ENCODE results near the gene ATXN10. TPM values are rescaled to one million over a fixed set of nuclear protein-coding genes. Genes with fewer than 3 reads are reported as not detected.
A peak's percentile ranks its signal among the peaks of the same experiment; 100 is the strongest.

ATXN10 gene
- total and polyA plus RNA-seq, 12 donors = 11.8 to 169 (median 142) TPM

DNA sequence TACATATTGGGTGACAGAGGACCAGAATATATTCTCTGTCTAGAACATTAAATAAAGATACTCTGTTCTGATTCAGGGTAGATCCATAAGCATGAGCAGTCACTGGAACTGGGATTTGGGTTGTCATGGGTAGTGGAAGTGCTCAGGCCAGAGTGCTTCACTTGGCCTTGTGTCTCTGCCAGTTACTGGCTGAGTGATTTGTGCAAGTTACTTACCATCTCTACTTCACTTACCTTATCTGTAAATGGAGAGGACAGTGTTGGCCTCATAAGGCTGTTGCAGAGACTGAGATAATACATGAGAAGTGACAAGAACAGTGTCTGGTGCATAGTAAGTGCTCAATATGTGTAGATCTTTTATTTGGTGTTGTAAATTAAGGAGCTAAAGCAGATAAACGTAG lies 17.6 kb downstream of the ATXN10 start:
- peaks cover 0 to 49% (median 26%) of the 10 kb centered on the region in 9 donors for H3K36me3 ChIP-seq

DNA sequence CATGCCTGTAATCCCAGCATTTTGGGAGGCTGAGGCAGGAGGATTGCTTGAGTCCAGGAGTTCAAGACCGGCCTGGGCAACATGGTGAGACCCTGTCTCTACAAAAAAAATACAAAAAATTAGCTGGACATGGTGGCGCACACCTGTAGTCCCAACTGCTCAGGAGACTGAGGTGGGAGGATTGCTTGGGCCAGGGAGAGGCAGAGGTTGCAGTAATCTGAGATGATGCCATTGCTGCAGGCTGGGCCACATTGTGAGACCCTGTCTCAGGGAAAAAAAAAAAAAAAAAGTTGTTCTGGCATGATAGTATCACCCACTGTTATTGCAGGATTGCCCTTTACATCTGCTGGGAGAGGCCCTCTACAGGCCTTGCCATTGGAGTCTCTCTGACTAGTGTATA lies 18.4 kb downstream of the ATXN10 start:
- intact Hi-C loops (cut with DNase I) = no loop called here
- ATAC-seq = no peak
- no peaks in the 10 kb centered on the region for H3K27me3 ChIP-seq
- H3K27ac ChIP-seq = no peak overlapping the region
- peaks cover 7 to 53% (median 38%) of the 10 kb centered on the region in 9 donors for H3K4me1 ChIP-seq
- WGBS, 2 donors = 98% methylated on average over 2 of the region's 2 CpGs
- DNase-seq = no peak
- no peak overlapping the region for H3K4me3 ChIP-seq
- no peaks in the 10 kb centered on the region for H3K9me3 ChIP-seq
- TF ChIP-seq, protein P1, sequence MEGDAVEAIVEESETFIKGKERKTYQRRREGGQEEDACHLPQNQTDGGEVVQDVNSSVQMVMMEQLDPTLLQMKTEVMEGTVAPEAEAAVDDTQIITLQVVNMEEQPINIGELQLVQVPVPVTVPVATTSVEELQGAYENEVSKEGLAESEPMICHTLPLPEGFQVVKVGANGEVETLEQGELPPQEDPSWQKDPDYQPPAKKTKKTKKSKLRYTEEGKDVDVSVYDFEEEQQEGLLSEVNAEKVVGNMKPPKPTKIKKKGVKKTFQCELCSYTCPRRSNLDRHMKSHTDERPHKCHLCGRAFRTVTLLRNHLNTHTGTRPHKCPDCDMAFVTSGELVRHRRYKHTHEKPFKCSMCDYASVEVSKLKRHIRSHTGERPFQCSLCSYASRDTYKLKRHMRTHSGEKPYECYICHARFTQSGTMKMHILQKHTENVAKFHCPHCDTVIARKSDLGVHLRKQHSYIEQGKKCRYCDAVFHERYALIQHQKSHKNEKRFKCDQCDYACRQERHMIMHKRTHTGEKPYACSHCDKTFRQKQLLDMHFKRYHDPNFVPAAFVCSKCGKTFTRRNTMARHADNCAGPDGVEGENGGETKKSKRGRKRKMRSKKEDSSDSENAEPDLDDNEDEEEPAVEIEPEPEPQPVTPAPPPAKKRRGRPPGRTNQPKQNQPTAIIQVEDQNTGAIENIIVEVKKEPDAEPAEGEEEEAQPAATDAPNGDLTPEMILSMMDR (IDR thresholded peaks at IDR 0.05) = no peak
- peaks cover 0 to 55% (median 32%) of the 10 kb centered on the region in 9 donors for H3K36me3 ChIP-seq

More for the DNA sequence above, 17.6 kb downstream of the ATXN10 start:
- peak in 6 of 8 donors; percentile 31 to 76 (median 57) for ATAC-seq
- no peaks in the 10 kb centered on the region for H3K9me3 ChIP-seq
- WGBS, 2 donors = 53 to 63% methylated on average over 1 of the region's 1 CpG
- H3K27ac ChIP-seq = peak overlapping the region in 4 of 10 donors; percentile 10 to 37 (median 32)
- TF ChIP-seq, protein P1 (IDR thresholded peaks at IDR 0.05) = no peak
- intact Hi-C loops (cut with DNase I) = no loop called here
- H3K27me3 ChIP-seq = no peaks in the 10 kb centered on the region
- no peak for DNase-seq
- H3K4me3 ChIP-seq = no peak overlapping the region
- H3K4me1 ChIP-seq = peaks cover 7 to 61% (median 46%) of the 10 kb centered on the region in 9 donors

DNA sequence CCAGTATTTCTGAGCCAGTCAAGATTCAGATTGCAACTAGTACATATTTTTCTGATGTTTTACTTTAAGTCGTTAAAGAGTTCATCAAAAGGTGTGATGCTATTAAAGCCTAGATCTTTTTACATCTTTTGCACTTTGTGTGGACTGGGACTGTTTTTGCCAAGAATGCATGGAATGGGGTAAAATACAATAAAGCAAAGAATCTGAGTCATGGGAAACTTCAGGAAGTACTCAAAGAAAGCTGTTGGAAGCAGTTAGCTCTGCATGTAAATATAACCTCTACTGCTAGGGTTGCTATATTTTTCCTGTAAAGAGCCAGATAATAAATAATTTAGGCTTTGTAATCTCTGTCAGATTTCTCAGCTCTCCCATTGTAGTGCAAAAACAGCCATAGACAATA lies 20.9 kb downstream of the ATXN10 start:
- H3K27me3 ChIP-seq = no peaks in the 10 kb centered on the region
- peaks cover 0 to 79% (median 37%) of the 10 kb centered on the region in 9 donors for H3K36me3 ChIP-seq
- intact Hi-C loops (cut with DNase I) = no loop called here
- H3K4me3 ChIP-seq = no peak overlapping the region
- no peaks in the 10 kb centered on the region for H3K9me3 ChIP-seq
- peaks cover 3 to 31% (median 19%) of the 10 kb centered on the region in 9 donors for H3K4me1 ChIP-seq
- TF ChIP-seq, protein P1 (IDR thresholded peaks at IDR 0.05) = no peak
- 65 to 75% methylated on average over 1 of the region's 1 CpG for WGBS, 2 donors
- no peak for DNase-seq
- H3K27ac ChIP-seq = no peak overlapping the region
- ATAC-seq = no peak

DNA sequence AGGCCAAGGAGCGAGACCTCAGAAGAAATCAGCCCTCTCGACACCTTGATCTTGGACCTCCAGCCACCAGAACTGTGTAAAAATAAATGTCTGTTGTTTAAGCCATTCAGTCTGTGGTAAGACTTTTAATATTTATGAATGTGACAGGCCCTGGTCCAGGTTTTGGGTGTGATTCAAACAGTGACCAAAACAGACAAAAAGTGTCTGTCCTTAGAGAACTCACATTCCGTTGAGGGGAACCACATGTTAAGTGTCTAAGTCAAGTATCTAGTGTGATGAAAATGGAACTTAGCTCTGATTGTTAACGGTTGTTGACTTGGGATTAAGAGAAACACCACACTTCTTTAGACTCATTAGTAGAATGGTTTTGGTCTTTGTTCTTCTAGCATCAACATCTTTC lies 22.2 kb downstream of the ATXN10 start:
- DNase-seq (no peak), ATAC-seq (no peak)
- Histone ChIP-seq H3K27ac (no peak overlapping the region), H3K36me3 (peaks cover 0 to 92% (median 37%) of the 10 kb centered on the region in 9 donors), H3K27me3 (no peaks in the 10 kb centered on the region), H3K9me3 (no peaks in the 10 kb centered on the region), H3K4me1 (peaks cover 0 to 18% (median 7%) of the 10 kb centered on the region in 9 donors), H3K4me3 (no peak overlapping the region)
- WGBS, 2 donors = 84 to 85% methylated on average over 4 of the region's 4 CpGs
- TF ChIP-seq, protein P1 (IDR thresholded peaks at IDR 0.05) = no peak
- intact Hi-C loops (cut with DNase I) = loop anchor here in 1 of 10 donors (1.0 kb wide), 1 partner anchor 26 kb away; no protein-coding TSS in a partner anchor
